CD4-positive, alpha-beta T cell treated with Interleukin-6 for 4 hours (primary cell): ENCODE data around the gene TFB1M.

ENCODE experiments used
- DNase-seq: peaks from one replicate; pipeline ENCODE4 v3.0.0-alpha.2; 2020; ENCODE audit warnings: mixed read lengths

The TFB1M gene

GRCh38 chr6:155297669-155298068 lies 16.6 kb downstream of the TFB1M start:
- no peak for DNase-seq

- DNase-seq, result no peak
These were observed 21.6 kb downstream of the TFB1M start for GRCh38 chr6:155292711-155293110.

GRCh38 chr6:155291291-155291690 lies 23.0 kb downstream of the TFB1M start:
- DNase-seq, result no peak

GRCh38 chr6:155290491-155290890 lies 23.8 kb downstream of the TFB1M start:
- no peak for DNase-seq

- no peak for DNase-seq
These were observed 26.5 kb downstream of the TFB1M start for GRCh38 chr6:155287762-155288161.

GRCh38 chr6:155284775-155285174 lies 29.5 kb downstream of the TFB1M start:
- no peak for DNase-seq

GRCh38 chr6:155278319-155279049 lies 35.8 kb downstream of the TFB1M start:
- no peak for DNase-seq

GRCh38 chr6:155276638-155277037 lies 37.6 kb downstream of the TFB1M start:
- no peak for DNase-seq

GRCh38 chr6:155275808-155276480 lies 38.3 kb downstream of the TFB1M start:
- DNase-seq, result no peak

GRCh38 chr6:155274533-155274932 lies 39.8 kb downstream of the TFB1M start:
- no peak for DNase-seq

GRCh38 chr6:155274106-155274505 lies 40.2 kb downstream of the TFB1M start:
- DNase-seq, result no peak

- DNase-seq, result no peak
These were observed 40.9 kb downstream of the TFB1M start for GRCh38 chr6:155273431-155273830.

GRCh38 chr6:155272353-155273232 lies 41.7 kb downstream of the TFB1M start:
- no peak for DNase-seq

GRCh38 chr6:155271145-155271544 lies 43.1 kb downstream of the TFB1M start:
- DNase-seq, result no peak

GRCh38 chr6:155270561-155271091 lies 43.7 kb downstream of the TFB1M start:
- no peak for DNase-seq

GRCh38 chr6:155269765-155270164 lies 44.5 kb downstream of the TFB1M start:
- DNase-seq, result no peak

- peak; percentile 12 for DNase-seq
These were observed 46.0 kb downstream of the TFB1M start for GRCh38 chr6:155268088-155268867.

GRCh38 chr6:155267411-155267810 lies 46.9 kb downstream of the TFB1M start:
- no peak for DNase-seq

GRCh38 chr6:155265843-155266535 lies 48.3 kb downstream of the TFB1M start:
- DNase-seq, result no peak

- DNase-seq, result no peak
These were observed 49.5 kb downstream of the TFB1M start for GRCh38 chr6:155264693-155265320.

GRCh38 chr6:155263373-155264063 lies 50.8 kb downstream of the TFB1M start, which contains the start of gene CLDN20:
Gene CLDN20, plus strand, starts transcription at chr6:155264013. Its CDS starts 11,707 bp downstream, at chr6:155275720.
- no peak for DNase-seq
